ENCODE measurements around the gene TPCN1. TPM values are rescaled to one million over a fixed set of nuclear protein-coding genes. Genes with fewer than 3 reads are reported as not detected.

The TPCN1 gene
- total and polyA plus RNA-seq, 2 donors (not counting 1 experiment from before 2014, with no cell fraction given): 17.2 to 17.8 TPM

GRCh38 chr12:113239288-113239771 is 18.1 kb downstream of the TPCN1 start:
- no peaks in the 10 kb centered on the region for H3K36me3 ChIP-seq (ENCODE audit: control insufficient read depth, insufficient read depth, low read length)
- H4K20me1 ChIP-seq (ENCODE audit: control insufficient read depth, extremely low read depth, insufficient read depth, low read length): no peaks in the 10 kb centered on the region
- H3K79me2 ChIP-seq (ENCODE audit: control insufficient read depth, insufficient read depth, low read length): no peaks in the 10 kb centered on the region
- H3K27ac ChIP-seq (ENCODE audit: insufficient read depth, low read length): no peak overlapping the region
- no peaks in the 10 kb centered on the region for H3K9me3 ChIP-seq (ENCODE audit: control insufficient read depth, insufficient read depth, low read depth, low read length)
- H2AFZ ChIP-seq (ENCODE audit: low read length): no peak overlapping the region
- H3K4me1 ChIP-seq (ENCODE audit: control insufficient read depth, extremely low read depth, insufficient read depth, low read length): peaks cover 19% of the 10 kb centered on the region
- DNase-seq (ENCODE audit: low read depth in 2 of 2): no peak
- TF ChIP-seq EZH2 (IDR thresholded peaks at IDR 0.05; ENCODE audit: low read length, missing control alignments) (no peak), CTCF (conservative IDR thresholded peaks at IDR 0.05 in 1 of 2, IDR thresholded peaks at IDR 0.05 in 1 of 2; ENCODE audit: low read depth in 1 of 2, low read length in 2 of 2) (no peak)
- no peak overlapping the region for H3K9ac ChIP-seq (ENCODE audit: insufficient read depth, low read length)
- H3K4me2 ChIP-seq (ENCODE audit: extremely low read depth, insufficient read depth, low read length): no peak overlapping the region
- H3K4me3 ChIP-seq (replicated peaks in 1 of 4; ENCODE audit: control extremely low read depth in 1 of 4, insufficient read depth in 1 of 4, low read depth in 3 of 4, low read length in 4 of 4): no peak overlapping the region
- no peaks in the 10 kb centered on the region for H3K27me3 ChIP-seq (ENCODE audit: control insufficient read depth, insufficient read depth, low read length)

- peaks cover 25% of the 10 kb centered on the region for H3K4me1 ChIP-seq (ENCODE audit: control insufficient read depth, extremely low read depth, insufficient read depth, low read length)
- no peak for DNase-seq (ENCODE audit: low read depth in 2 of 2)
- no peak overlapping the region for H2AFZ ChIP-seq (ENCODE audit: low read length)
- no peaks in the 10 kb centered on the region for H4K20me1 ChIP-seq (ENCODE audit: control insufficient read depth, extremely low read depth, insufficient read depth, low read length)
- no peak overlapping the region for H3K27ac ChIP-seq (ENCODE audit: insufficient read depth, low read length)
- no peak overlapping the region for H3K4me2 ChIP-seq (ENCODE audit: extremely low read depth, insufficient read depth, low read length)
- TF ChIP-seq EZH2 (IDR thresholded peaks at IDR 0.05; ENCODE audit: low read length, missing control alignments): no peak
- no peak for TF ChIP-seq CTCF (conservative IDR thresholded peaks at IDR 0.05 in 1 of 2, IDR thresholded peaks at IDR 0.05 in 1 of 2; ENCODE audit: low read depth in 1 of 2, low read length in 2 of 2)
- no peaks in the 10 kb centered on the region for H3K27me3 ChIP-seq (ENCODE audit: control insufficient read depth, insufficient read depth, low read length)
- no peak overlapping the region for H3K4me3 ChIP-seq (replicated peaks in 1 of 4; ENCODE audit: control extremely low read depth in 1 of 4, insufficient read depth in 1 of 4, low read depth in 3 of 4, low read length in 4 of 4)
- H3K79me2 ChIP-seq (ENCODE audit: control insufficient read depth, insufficient read depth, low read length): no peaks in the 10 kb centered on the region
- H3K9me3 ChIP-seq (ENCODE audit: control insufficient read depth, insufficient read depth, low read depth, low read length): no peaks in the 10 kb centered on the region
- no peaks in the 10 kb centered on the region for H3K36me3 ChIP-seq (ENCODE audit: control insufficient read depth, insufficient read depth, low read length)
- no peak overlapping the region for H3K9ac ChIP-seq (ENCODE audit: insufficient read depth, low read length)
Observed at GRCh38 chr12:113239811-113240331, 18.6 kb downstream of the TPCN1 start.

GRCh38 chr12:113240395-113240794 is 19.1 kb downstream of the TPCN1 start:
- H4K20me1 ChIP-seq (ENCODE audit: control insufficient read depth, extremely low read depth, insufficient read depth, low read length): no peaks in the 10 kb centered on the region
- H3K36me3 ChIP-seq (ENCODE audit: control insufficient read depth, insufficient read depth, low read length): no peaks in the 10 kb centered on the region
- H2AFZ ChIP-seq (ENCODE audit: low read length): no peak overlapping the region
- no peak overlapping the region for H3K4me3 ChIP-seq (replicated peaks in 1 of 4; ENCODE audit: control extremely low read depth in 1 of 4, insufficient read depth in 1 of 4, low read depth in 3 of 4, low read length in 4 of 4)
- no peak overlapping the region for H3K27ac ChIP-seq (ENCODE audit: insufficient read depth, low read length)
- no peaks in the 10 kb centered on the region for H3K27me3 ChIP-seq (ENCODE audit: control insufficient read depth, insufficient read depth, low read length)
- H3K4me1 ChIP-seq (ENCODE audit: control insufficient read depth, extremely low read depth, insufficient read depth, low read length): peaks cover 25% of the 10 kb centered on the region
- no peak overlapping the region for H3K9ac ChIP-seq (ENCODE audit: insufficient read depth, low read length)
- no peaks in the 10 kb centered on the region for H3K9me3 ChIP-seq (ENCODE audit: control insufficient read depth, insufficient read depth, low read depth, low read length)
- H3K4me2 ChIP-seq (ENCODE audit: extremely low read depth, insufficient read depth, low read length): no peak overlapping the region
- no peak for DNase-seq (ENCODE audit: low read depth in 2 of 2)
- no peak for TF ChIP-seq CTCF (conservative IDR thresholded peaks at IDR 0.05 in 1 of 2, IDR thresholded peaks at IDR 0.05 in 1 of 2; ENCODE audit: low read depth in 1 of 2, low read length in 2 of 2)
- no peak for TF ChIP-seq EZH2 (IDR thresholded peaks at IDR 0.05; ENCODE audit: low read length, missing control alignments)
- no peaks in the 10 kb centered on the region for H3K79me2 ChIP-seq (ENCODE audit: control insufficient read depth, insufficient read depth, low read length)
